Progenitor cell of endocrine pancreas (in vitro differentiated cells): Measurements from ENCODE around the gene BCL7B. TPM values are rescaled to one million over a fixed set of nuclear protein-coding genes. Genes with fewer than 3 reads are reported as not detected.
"Not testable (repeated sequence)": the region's sequence is repeated elsewhere in the genome, so short reads cannot be mapped to it uniquely, and the experiment has no call there.

Experiments used
- DNase-seq: peaks from one replicate; pipeline ENCODE4 v3.0.0; 2021; ENCODE audit warnings: low spot score; ENCODE audit not compliant: unreplicated experiment
- H3K27ac Mint-ChIP-seq: 2 replicates; pipeline ENCODE4 v1.8.0; 2021; ENCODE audit warnings: mild to moderate bottlenecking, moderate library complexity, mixed read lengths
- H3K27me3 Mint-ChIP-seq: 2 replicates; pipeline ENCODE4 v1.8.0; 2021; ENCODE audit warnings: mixed read lengths
- H3K36me3 Mint-ChIP-seq: 2 replicates; pipeline ENCODE4 v1.8.0; 2022; ENCODE audit warnings: mixed read lengths; ENCODE audit not compliant: insufficient read depth
- H3K4me1 Mint-ChIP-seq: 2 replicates; pipeline ENCODE4 v1.8.0; 2021; ENCODE audit warnings: low read depth, mixed read lengths
- H3K4me3 Mint-ChIP-seq: 2 replicates; pipeline ENCODE4 v1.8.0; 2021; ENCODE audit warnings: low read depth, mild to moderate bottlenecking, moderate library complexity, mixed read lengths
- H3K9me3 Mint-ChIP-seq: 2 replicates; pipeline ENCODE4 v1.8.0; 2021; ENCODE audit warnings: low read depth, mixed read lengths
- CTCF ChIP-seq: fragments of 200-600 bp; sonication (generic); IDR thresholded peaks from one replicate; pipeline ENCODE4 v1.5.0; 2021; ENCODE audit warnings: antibody characterized with exemption, mild to moderate bottlenecking; ENCODE audit not compliant: unreplicated experiment
- total RNA-seq: library from RNA; stranded (reverse); gene quantifications from 2 replicates; pipeline ENCODE4 v1.2.1, GENCODE V29; 2021

BCL7B gene
- total RNA-seq, 1 donor from 2014 or later = 37.8 TPM

DNA sequence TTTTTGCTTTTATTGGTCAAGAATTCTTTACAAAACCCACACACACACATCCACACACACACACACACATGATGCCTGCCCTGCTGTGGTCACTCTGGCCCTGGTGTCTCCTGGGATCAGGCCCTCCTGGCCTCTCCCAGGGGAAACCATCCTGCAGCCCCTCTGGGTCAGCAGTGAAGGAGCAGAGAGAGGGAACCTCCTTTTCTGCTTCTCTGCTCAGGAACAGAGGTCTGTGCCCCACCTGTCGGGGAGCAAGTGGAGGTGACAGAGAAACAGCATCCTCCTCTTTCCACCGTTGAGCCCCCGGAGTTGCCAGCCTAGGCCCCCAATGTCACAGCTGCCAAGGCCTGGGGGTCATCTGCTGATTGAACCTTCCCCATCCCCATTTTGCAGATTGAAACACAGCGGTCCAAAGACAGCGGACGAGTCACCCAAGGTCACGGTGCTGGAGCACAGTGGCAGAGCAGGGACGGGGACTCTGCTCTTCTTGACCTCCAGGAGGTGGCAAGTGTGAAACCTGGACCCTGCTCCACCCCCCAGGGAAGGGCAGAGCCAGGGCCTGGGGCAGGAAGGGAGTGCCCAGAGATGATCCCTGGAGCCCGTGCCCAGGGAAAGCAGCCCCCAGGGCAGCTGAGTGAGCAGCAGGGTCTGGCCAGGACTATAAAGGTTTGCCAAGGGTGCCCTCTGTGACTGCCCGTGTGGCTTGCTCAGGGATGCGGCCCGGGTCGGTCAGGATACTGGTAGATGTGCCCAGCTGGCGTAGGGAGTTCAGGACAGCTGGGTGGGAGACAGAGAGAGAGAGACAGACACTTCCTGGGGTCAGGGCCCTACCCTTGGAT, 35.9 kb upstream of the BCL7B start:
- DNase-seq = no peak
- H3K36me3 Mint-ChIP-seq = no peaks in the 10 kb centered on the region
- H3K27me3 Mint-ChIP-seq = peaks cover 12% of the 10 kb centered on the region
- TF ChIP-seq CTCF = no peak
- H3K4me3 Mint-ChIP-seq = no peak overlapping the region
- no peaks in the 10 kb centered on the region for H3K4me1 Mint-ChIP-seq
- no peak overlapping the region for H3K27ac Mint-ChIP-seq
- no peaks in the 10 kb centered on the region for H3K9me3 Mint-ChIP-seq

- Mint-ChIP-seq H3K4me3 (no peak overlapping the region), H3K4me1 (peaks cover 1% of the 10 kb centered on the region), H3K9me3 (no peaks in the 10 kb centered on the region), H3K36me3 (no peaks in the 10 kb centered on the region), H3K27me3 (peaks cover 9% of the 10 kb centered on the region), H3K27ac (no peak overlapping the region)
- DNase-seq = no peak
- no peak for TF ChIP-seq CTCF
Observed at GRCh38 chr7:73586911-73587310, 29.4 kb upstream of the BCL7B start.

- H3K4me1 Mint-ChIP-seq = peaks cover 1% of the 10 kb centered on the region
- no peaks in the 10 kb centered on the region for H3K9me3 Mint-ChIP-seq
- no peak for TF ChIP-seq CTCF
- no peak overlapping the region for H3K27ac Mint-ChIP-seq
- DNase-seq = no peak
- H3K4me3 Mint-ChIP-seq = no peak overlapping the region
- H3K27me3 Mint-ChIP-seq = peaks cover 12% of the 10 kb centered on the region
- no peaks in the 10 kb centered on the region for H3K36me3 Mint-ChIP-seq
Observed at GRCh38 chr7:73585196-73585595, 27.7 kb upstream of the BCL7B start.

DNA sequence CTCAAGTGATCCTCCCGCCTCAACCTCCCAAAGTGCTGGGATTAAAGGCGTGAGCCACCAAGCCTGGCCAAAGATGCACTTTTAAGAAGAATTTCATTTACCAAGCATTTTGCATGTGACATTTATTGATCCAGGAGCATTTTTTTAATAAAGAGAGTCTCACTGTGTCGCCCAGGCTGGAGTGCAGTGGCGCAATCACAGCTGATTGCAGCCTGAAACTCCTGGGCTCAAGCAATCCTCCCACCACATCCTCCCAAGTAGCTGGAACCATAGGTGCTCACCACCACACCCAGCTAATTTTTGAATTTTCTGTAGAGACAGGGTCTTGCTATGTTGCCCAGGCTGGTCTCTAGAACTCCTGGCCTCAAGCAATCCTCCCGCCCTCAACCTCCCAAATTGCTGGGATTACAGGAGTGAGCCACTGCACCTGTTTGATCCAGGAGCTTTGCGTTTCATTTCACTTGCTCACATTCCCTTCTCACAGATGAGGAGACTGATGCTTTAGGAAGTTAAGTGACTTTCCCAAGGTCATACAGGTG, 25.2 kb upstream of the BCL7B start:
- Mint-ChIP-seq H3K9me3 (no peaks in the 10 kb centered on the region), H3K27me3 (peaks cover 12% of the 10 kb centered on the region), H3K4me1 (peaks cover 5% of the 10 kb centered on the region), H3K27ac (no peak overlapping the region), H3K36me3 (no peaks in the 10 kb centered on the region), H3K4me3 (no peak overlapping the region)
- no peak for DNase-seq
- TF ChIP-seq CTCF = no peak

- not testable (repeated sequence) for H3K4me1 Mint-ChIP-seq, H3K36me3 Mint-ChIP-seq, H3K27ac Mint-ChIP-seq, H3K4me3 Mint-ChIP-seq, H3K9me3 Mint-ChIP-seq, DNase-seq, H3K27me3 Mint-ChIP-seq
Observed at GRCh38 chr7:73581006-73581405, 23.5 kb upstream of the BCL7B start.
